ENCODE results near the gene CCDC27.
A peak's percentile ranks its signal among the peaks of the same experiment; 100 is the strongest.
"Not testable (repeated sequence)": the region's sequence is repeated elsewhere in the genome, so short reads cannot be mapped to it uniquely, and the experiment has no call there.

CCDC27 gene

GRCh38 chr1:3786468-3787348 is 34.5 kb downstream of the CCDC27 start:
- DNase-seq = no peak
- TF ChIP-seq GATA1 (IDR thresholded peaks at IDR 0.05; ENCODE audit: low read depth, low read length) (no peak), POLR2A (IDR thresholded peaks at IDR 0.05; ENCODE audit: low read length) (no peak)

- no peak for TF ChIP-seq GATA1 (IDR thresholded peaks at IDR 0.05; ENCODE audit: low read depth, low read length)
- TF ChIP-seq POLR2A (IDR thresholded peaks at IDR 0.05; ENCODE audit: low read length) = no peak
- no peak for DNase-seq
These were observed 35.1 kb downstream of the CCDC27 start for GRCh38 chr1:3787349-3787715.

- no peak for DNase-seq
- no peak for TF ChIP-seq POLR2A (IDR thresholded peaks at IDR 0.05; ENCODE audit: low read length)
- no peak for TF ChIP-seq GATA1 (IDR thresholded peaks at IDR 0.05; ENCODE audit: low read depth, low read length)
These were observed 35.7 kb downstream of the CCDC27 start for GRCh38 chr1:3787745-3788605.

GRCh38 chr1:3788756-3789420 is 36.6 kb downstream of the CCDC27 start:
- TF ChIP-seq GATA1 (IDR thresholded peaks at IDR 0.05; ENCODE audit: low read depth, low read length) (no peak), POLR2A (IDR thresholded peaks at IDR 0.05; ENCODE audit: low read length) (no peak)
- DNase-seq = no peak

GRCh38 chr1:3789421-3790300 is 37.4 kb downstream of the CCDC27 start:
- DNase-seq = no peak
- TF ChIP-seq POLR2A (IDR thresholded peaks at IDR 0.05; ENCODE audit: low read length) (no peak), GATA1 (IDR thresholded peaks at IDR 0.05; ENCODE audit: low read depth, low read length) (no peak)

GRCh38 chr1:3790500-3790923 is 38.3 kb downstream of the CCDC27 start:
- no peak for DNase-seq
- TF ChIP-seq GATA1 (IDR thresholded peaks at IDR 0.05; ENCODE audit: low read depth, low read length) = no peak
- TF ChIP-seq POLR2A (IDR thresholded peaks at IDR 0.05; ENCODE audit: low read length) = no peak

- TF ChIP-seq GATA1 (IDR thresholded peaks at IDR 0.05; ENCODE audit: low read depth, low read length) (no peak), POLR2A (IDR thresholded peaks at IDR 0.05; ENCODE audit: low read length) (no peak)
- DNase-seq = no peak
These were observed 38.7 kb downstream of the CCDC27 start for GRCh38 chr1:3790952-3791351.

- peak; percentile 67 to 68 for DNase-seq
- TF ChIP-seq POLR2A (IDR thresholded peaks at IDR 0.05; ENCODE audit: low read length) (no peak), GATA1 (IDR thresholded peaks at IDR 0.05; ENCODE audit: low read depth, low read length) (no peak)
These were observed 43.4 kb downstream of the CCDC27 start for GRCh38 chr1:3795453-3796214.

GRCh38 chr1:3796215-3797061 is 44.2 kb downstream of the CCDC27 start, which contains the start of gene LRRC47:
LRRC47 (minus strand) TSS chr1:3796498; CDS start chr1:3796476, 22 bp downstream.
- peak; percentile 95 for DNase-seq
- TF ChIP-seq POLR2A (IDR thresholded peaks at IDR 0.05; ENCODE audit: low read length) = peak; percentile 80
- no peak for TF ChIP-seq GATA1 (IDR thresholded peaks at IDR 0.05; ENCODE audit: low read depth, low read length)

- DNase-seq = no peak
- TF ChIP-seq GATA1 (IDR thresholded peaks at IDR 0.05; ENCODE audit: low read depth, low read length) (no peak), POLR2A (IDR thresholded peaks at IDR 0.05; ENCODE audit: low read length) (no peak)
These were observed 47.9 kb downstream of the CCDC27 start for GRCh38 chr1:3799976-3800685.

GRCh38 chr1:3800795-3801194 is 48.5 kb downstream of the CCDC27 start:
- DNase-seq = not testable (repeated sequence)
